Mesothelial cell of epicardium (in vitro differentiated cells): Measurements from ENCODE around the gene INSIG1. TPM values are rescaled to one million over a fixed set of nuclear protein-coding genes. Genes with fewer than 3 reads are reported as not detected.

Experiments used
- total RNA-seq: library from RNA; stranded (reverse); gene quantifications from 3 replicates; pipeline ENCODE4 v1.2.1, GENCODE V29; 2021

Gene INSIG1
- total RNA-seq, 1 donor from 2014 or later, result 38.2 TPM

Other genes with a start within 250 kb of the INSIG1 start
- not detected in 3 replicates for gene HTR5A, start 227.6 kb upstream of the INSIG1 start, total RNA-seq
- not detected in 3 replicates for gene EN2, start 160.3 kb downstream of the INSIG1 start, total RNA-seq
- not detected in 3 replicates for gene CNPY1, start 248.7 kb downstream of the INSIG1 start, total RNA-seq